ENCODE measurements around the gene DCANP1.

DCANP1 gene

GRCh38 chr5:135442431-135443160 lies 4.6 kb downstream of the DCANP1 start:
- H3K4me3 ChIP-seq (ENCODE audit: low read depth, low read length) = no peak overlapping the region
- TF ChIP-seq CTCF (IDR thresholded peaks at IDR 0.05; ENCODE audit: insufficient read depth, low read depth, low read length, missing control alignments) = no peak
- DNase-seq (ENCODE audit: low read depth) = no peak

GRCh38 chr5:135441919-135442318 lies 5.2 kb downstream of the DCANP1 start:
- DNase-seq (ENCODE audit: low read depth) = no peak
- no peak overlapping the region for H3K4me3 ChIP-seq (ENCODE audit: low read depth, low read length)
- TF ChIP-seq CTCF (IDR thresholded peaks at IDR 0.05; ENCODE audit: insufficient read depth, low read depth, low read length, missing control alignments) = no peak

GRCh38 chr5:135441350-135441831 lies 5.8 kb downstream of the DCANP1 start:
- no peak for DNase-seq (ENCODE audit: low read depth)
- no peak for TF ChIP-seq CTCF (IDR thresholded peaks at IDR 0.05; ENCODE audit: insufficient read depth, low read depth, low read length, missing control alignments)

GRCh38 chr5:135440916-135441315 lies 6.2 kb downstream of the DCANP1 start:
- no peak for TF ChIP-seq CTCF (IDR thresholded peaks at IDR 0.05; ENCODE audit: insufficient read depth, low read depth, low read length, missing control alignments)
- DNase-seq (ENCODE audit: low read depth) = no peak

More at GRCh38 chr5:135441350-135441831, 5.8 kb downstream of the DCANP1 start:
- no peak overlapping the region for H3K4me3 ChIP-seq (ENCODE audit: low read depth, low read length)

GRCh38 chr5:135439231-135440205 lies 7.6 kb downstream of the DCANP1 start:
- TF ChIP-seq CTCF (IDR thresholded peaks at IDR 0.05; ENCODE audit: insufficient read depth, low read depth, low read length, missing control alignments) = no peak
- DNase-seq (ENCODE audit: low read depth) = no peak
- no peak overlapping the region for H3K4me3 ChIP-seq (ENCODE audit: low read depth, low read length)

More at GRCh38 chr5:135440916-135441315, 6.2 kb downstream of the DCANP1 start:
- no peak overlapping the region for H3K4me3 ChIP-seq (ENCODE audit: low read depth, low read length)

- no peak for DNase-seq (ENCODE audit: low read depth)
- no peak for TF ChIP-seq CTCF (IDR thresholded peaks at IDR 0.05; ENCODE audit: insufficient read depth, low read depth, low read length, missing control alignments)
- no peak overlapping the region for H3K4me3 ChIP-seq (ENCODE audit: low read depth, low read length)
These were observed 8.4 kb downstream of the DCANP1 start for GRCh38 chr5:135438636-135439221.

Measured in GM12865 (cell line).